NK-92 treated with Interleukin-12 subunit alpha and Interleukin-12 subunit beta, amount 100 ng/mL, for 24 hours (cell line): ENCODE data around the gene ZC3H14.
"Not testable (repeated sequence)": the region's sequence is repeated elsewhere in the genome, so short reads cannot be mapped to it uniquely, and the experiment has no call there.

Experiments
- DNase-seq: peaks from one replicate; lab custom pipeline; 2025; lab: John Stamatoyannopoulos, UW

ZC3H14 gene, protein sequence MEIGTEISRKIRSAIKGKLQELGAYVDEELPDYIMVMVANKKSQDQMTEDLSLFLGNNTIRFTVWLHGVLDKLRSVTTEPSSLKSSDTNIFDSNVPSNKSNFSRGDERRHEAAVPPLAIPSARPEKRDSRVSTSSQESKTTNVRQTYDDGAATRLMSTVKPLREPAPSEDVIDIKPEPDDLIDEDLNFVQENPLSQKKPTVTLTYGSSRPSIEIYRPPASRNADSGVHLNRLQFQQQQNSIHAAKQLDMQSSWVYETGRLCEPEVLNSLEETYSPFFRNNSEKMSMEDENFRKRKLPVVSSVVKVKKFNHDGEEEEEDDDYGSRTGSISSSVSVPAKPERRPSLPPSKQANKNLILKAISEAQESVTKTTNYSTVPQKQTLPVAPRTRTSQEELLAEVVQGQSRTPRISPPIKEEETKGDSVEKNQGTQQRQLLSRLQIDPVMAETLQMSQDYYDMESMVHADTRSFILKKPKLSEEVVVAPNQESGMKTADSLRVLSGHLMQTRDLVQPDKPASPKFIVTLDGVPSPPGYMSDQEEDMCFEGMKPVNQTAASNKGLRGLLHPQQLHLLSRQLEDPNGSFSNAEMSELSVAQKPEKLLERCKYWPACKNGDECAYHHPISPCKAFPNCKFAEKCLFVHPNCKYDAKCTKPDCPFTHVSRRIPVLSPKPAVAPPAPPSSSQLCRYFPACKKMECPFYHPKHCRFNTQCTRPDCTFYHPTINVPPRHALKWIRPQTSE

GRCh38 chr14:88562831-88563686 is at the start of gene ZC3H14:
TSS of gene ZC3H14 (plus strand) at chr14:88563037. CDS start at chr14:88563134, 97 bp downstream.
- peak; percentile 83 for DNase-seq

GRCh38 chr14:88515499-88516221 is 47.2 kb upstream of the ZC3H14 start:
- no peak for DNase-seq

DNA sequence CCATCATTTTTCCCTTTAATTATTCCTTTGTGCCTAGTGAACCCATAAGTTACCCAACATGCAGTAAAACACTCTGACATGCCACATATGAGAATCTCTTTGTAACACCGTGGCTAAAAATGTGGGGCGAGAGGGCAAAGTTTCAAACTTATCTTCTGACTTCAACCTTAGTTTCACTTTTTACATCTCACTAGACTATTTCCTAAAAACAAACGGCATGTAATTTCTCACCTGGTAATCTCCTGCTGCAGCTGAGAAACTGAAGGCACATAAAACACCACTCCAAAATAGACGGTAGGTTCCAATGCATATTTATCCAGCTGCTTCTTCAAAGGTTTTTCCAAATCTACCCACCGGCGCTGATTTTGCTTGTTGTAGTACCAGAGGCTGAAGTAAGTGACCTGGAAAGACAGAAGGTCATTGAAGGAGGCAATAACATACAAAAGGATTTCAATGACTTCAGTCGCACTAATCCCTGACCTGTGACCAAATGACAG is 45.9 kb upstream of the ZC3H14 start:
- DNase-seq = no peak

DNA sequence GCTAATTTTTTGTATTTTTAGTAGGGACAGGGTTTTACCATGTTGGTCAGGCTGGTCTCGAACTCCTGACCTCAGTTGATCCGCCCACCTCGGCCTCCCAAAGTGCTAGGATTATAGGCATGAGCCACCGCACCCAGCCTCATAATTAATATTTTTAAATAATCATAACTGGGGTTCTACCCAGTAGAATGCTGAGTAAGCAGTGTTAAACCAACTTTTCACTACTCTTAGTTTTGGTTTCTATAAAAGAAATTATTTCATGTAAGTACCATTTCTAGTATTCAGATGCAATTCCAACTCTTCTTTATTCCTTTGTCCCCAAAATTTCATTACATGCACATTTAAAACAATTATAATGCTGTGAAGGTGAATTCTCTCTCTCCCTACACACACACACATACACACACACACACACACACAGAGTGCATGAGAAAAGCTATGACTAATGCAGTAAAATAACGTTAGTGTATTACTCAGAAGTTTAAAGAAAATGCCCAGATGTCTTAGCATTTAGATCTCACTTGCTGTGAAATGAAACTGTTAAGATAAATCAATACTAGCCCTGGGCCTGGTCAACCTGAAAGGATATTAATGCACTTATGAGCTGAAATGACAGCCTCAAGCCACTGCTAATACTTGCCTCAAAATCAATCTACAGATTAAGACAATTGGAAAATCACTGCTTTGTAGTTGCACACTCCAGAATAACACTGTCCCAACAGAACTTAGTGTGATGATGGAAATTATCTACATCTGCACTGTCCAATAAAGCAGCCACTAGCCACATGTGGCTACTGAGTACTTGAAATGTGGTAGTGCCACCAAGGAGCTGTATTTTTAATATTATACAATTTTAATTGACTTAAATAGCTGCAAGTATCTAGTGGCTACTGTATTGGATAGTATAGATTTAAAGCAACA is 44.0 kb upstream of the ZC3H14 start:
- no peak for DNase-seq

- DNase-seq = no peak
These were observed 42.9 kb upstream of the ZC3H14 start for GRCh38 chr14:88519907-88520306.

- DNase-seq = no peak
These were observed 41.0 kb upstream of the ZC3H14 start for GRCh38 chr14:88521818-88522217.

DNA sequence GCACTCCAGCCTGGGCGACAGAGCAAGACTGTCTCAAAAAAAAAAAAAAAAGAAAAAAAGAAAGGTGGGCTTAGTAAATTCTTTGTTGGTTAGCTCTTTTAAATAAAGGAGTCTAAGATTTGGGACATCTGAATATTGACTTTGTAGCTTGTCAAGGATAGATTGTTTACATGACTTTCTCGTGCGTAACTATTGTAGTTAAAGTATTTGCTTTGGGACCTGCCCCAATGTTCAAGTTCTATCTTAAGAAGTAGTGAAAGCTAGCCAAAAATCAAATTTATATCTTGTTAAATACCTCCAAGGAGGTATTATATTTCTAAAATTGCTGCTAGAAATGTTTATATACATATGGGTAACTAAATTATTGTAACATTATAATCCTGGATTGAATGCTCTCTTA is 40.4 kb upstream of the ZC3H14 start:
- no peak for DNase-seq

DNA sequence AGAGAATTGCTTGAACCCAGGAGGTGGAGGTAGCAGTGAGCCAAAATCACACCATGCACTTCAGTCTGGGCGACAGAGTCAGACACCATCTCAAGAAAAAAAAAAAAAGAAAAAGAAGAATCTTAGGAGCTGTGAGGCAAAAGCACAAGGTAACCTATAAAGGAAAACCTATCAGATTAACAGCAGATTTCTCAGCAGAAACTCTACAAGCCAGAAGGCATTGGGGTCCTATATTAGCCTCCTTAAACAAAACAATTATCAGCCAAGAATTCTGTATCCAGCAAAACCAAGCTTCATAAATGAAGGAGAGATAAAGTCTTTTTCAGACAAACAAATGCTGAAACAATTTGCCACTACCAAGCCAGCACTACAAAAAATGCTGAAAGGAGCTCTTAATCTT is 32.9 kb upstream of the ZC3H14 start:
- not testable (repeated sequence) for DNase-seq

GRCh38 chr14:88533064-88533602 is 29.7 kb upstream of the ZC3H14 start:
- no peak for DNase-seq

GRCh38 chr14:88535149-88535548 is 27.7 kb upstream of the ZC3H14 start:
- DNase-seq = no peak

DNA sequence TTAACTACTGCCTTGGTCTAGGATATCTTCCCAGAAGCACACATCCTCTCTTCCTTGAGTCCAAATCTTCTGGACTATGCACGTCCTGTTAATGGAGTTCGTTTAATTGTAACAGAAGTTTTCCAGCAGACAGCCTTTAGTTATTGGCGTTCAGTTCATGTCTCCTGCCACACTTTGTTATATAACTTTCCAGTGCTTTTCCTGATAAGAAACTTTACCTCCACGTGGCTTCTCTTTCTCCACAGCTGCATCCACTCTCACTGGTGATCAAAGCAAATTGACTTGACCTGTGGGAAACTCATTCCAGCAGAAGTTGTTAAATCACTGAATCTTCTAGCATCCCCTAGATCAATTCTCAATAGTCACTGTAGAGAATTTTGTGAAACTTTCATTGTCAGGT is 27.0 kb upstream of the ZC3H14 start:
- no peak for DNase-seq

DNA sequence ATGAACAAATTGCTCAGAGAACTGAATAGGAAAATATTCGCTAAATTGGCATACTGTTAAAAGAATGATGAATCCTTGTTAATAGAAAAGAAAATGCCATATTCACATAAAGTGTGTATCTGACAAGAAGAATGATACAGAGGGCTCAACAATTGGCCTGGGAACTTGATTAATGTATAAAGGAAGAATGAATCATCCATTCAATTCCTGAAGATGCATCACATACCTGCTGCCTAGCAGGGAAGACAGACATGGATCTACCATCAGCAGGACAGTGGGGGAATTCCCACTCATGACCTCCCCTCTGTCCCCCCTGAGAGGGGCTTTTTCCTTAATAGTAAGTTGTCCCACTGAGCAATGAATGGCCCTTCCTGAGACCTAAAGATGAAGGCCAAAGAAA is 21.5 kb upstream of the ZC3H14 start:
- no peak for DNase-seq

DNA sequence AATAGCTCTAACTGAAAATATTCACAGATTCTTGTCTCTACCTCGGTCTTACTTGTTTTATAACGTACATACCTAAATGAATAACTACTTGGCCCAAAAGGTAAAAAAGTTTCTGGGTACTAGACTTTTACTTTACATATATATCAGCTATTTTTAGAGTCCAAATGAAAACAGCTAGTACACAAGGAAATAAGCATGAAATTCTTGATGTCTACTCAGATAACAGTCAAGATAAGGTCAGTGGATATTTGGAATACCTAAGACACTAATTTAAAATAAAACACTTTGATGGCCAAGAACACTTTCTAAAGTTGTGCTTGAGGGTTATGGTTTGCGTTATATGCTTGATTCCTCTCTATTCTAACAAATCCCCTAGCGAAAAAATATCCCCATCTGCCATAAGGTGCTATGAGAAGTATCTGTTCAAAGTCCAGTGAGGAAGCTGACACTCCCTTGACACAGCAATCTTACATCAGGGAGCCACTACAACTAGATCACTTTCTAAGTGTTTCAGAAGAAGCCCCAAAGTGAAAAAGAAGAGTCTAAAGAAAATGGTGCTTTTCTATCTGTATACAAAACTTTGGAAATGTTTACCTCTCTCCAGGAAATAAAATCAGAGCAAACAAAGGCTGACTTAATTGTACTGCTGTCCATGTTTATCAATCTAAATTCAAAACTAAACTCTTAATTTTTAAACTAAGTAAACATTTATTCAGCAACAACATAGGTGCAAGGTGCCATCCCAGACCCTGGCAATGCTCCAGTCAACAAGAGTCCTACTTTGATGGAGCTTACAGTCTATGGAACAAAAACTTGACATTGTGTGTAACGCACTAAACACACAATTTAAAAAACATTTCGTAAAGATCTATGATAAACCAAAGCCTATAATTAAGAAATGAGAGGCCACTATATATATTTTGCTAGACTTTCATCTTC is 19.7 kb upstream of the ZC3H14 start:
- DNase-seq = no peak

- DNase-seq = no peak
These were observed 17.6 kb upstream of the ZC3H14 start for GRCh38 chr14:88545256-88545655.

GRCh38 chr14:88546621-88547385 is 16.0 kb upstream of the ZC3H14 start:
- DNase-seq = no peak

- no peak for DNase-seq
These were observed 15.5 kb upstream of the ZC3H14 start for GRCh38 chr14:88547386-88547780.

DNA sequence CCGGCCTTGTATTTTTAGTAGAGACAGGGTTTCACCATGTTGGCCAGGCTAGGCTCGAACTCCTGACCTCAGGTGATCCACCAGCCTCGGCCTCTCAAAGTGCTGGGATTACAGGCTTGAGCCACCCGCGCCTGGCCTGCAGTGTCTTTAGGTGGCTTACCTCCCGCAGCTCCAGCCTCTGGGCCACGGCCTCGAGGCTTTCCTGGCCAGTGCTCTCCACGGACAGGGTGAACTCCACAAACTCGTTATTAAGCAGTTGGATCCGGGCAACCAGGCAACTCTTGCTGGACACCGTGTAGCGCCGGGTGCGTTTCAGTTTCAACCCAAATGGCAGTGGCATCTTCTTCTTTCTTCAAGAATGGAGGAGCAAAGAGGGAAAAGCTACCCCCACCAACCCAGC is 12.8 kb upstream of the ZC3H14 start:
- DNase-seq = no peak
